ENCODE data around the gene SH2D5.
"Not testable (repeated sequence)": the region's sequence is repeated elsewhere in the genome, so short reads cannot be mapped to it uniquely, and the experiment has no call there.

GRCh38 chr1:20673626-20674025 is 58.9 kb downstream of the SH2D5 start:
- not testable (repeated sequence) for TF ChIP-seq CTCF (conservative IDR thresholded peaks at IDR 0.05 in 1 of 2, IDR thresholded peaks at IDR 0.05 in 1 of 2; ENCODE audit: extremely low read depth in 1 of 2, insufficient read depth in 1 of 2, low read depth in 1 of 2, low read length in 2 of 2); EZH2 (IDR thresholded peaks at IDR 0.05; ENCODE audit: borderline replicate concordance, low read length)

Data from mammary epithelial cell (primary cell).